K562 (cell line): ENCODE results near the gene GIGYF2. TPM values are rescaled to one million over a fixed set of nuclear protein-coding genes. Genes with fewer than 3 reads are reported as not detected.
A peak's percentile ranks its signal among the peaks of the same experiment; 100 is the strongest.

Experiments
- ATAC-seq: fragments of 200-7000 bp; cut with Tn5 transposase; 3 replicates; pipeline ENCODE4 v1.9.1; 2020; ENCODE audit warnings: moderate library complexity
- BruUV-seq: library from RNA; stranded (reverse); fragments of 400-500 nt; replicated peaks from 2 replicates; lab custom pipeline; 2021; lab: Mats Ljungman, UMichigan
- CTCF ChIA-PET: fragments of 300-600 bp; formaldehyde crosslinking; extraction: SDS; loops from one replicate; lab custom pipeline; 2021; ENCODE audit warnings: low intra/inter-chr PET ratio; lab: Yijun Ruan, JAX
- POLR2A ChIA-PET: fragments of 300-600, 350-650 bp; sonication (Branson Sonifier 250); formaldehyde crosslinking; extraction: SDS; loops from one replicate; lab custom pipeline; 2021; ENCODE audit warnings: antibody characterized with exemption, inconsistent platforms; lab: Yijun Ruan, JAX
- DNase-seq, 4 experiments: peaks; one replicate each; pipeline versions ENCODE4 v3.0.0 to v3.0.0-alpha.2; 2011 to 2018; ENCODE audit warnings: low spot score in 3 of 4, mixed read lengths in 3 of 4; ENCODE audit errors: extremely low read depth in 1 of 4
- FAIRE-seq: peaks from 2 replicates; lab custom pipeline; 2011; peaks lifted over from hg19 to GRCh38; lab: Jason Lieb, UNC
- H2AFZ ChIP-seq: 2 replicates; pipeline ENCODE4 v1.6.0; 2011; ENCODE audit warnings: low read depth, low read length, control low read depth, inconsistent platforms
- H3K27ac ChIP-seq: fragments of 200-600 bp; 3 replicates; pipeline ENCODE4 v1.8.0; 2011; ENCODE audit warnings: low read depth, mild to moderate bottlenecking, control low read depth, inconsistent platforms, low read length, moderate library complexity, mixed read lengths; ENCODE audit errors: extremely low read depth
- H3K27me3 ChIP-seq, 2 experiments: fragments of 300-600 bp in 1 of 2; 2 replicates in 1 of 2; 3 replicates in 1 of 2; pipeline versions ENCODE4 v1.6.0 to v1.8.0; 2011; ENCODE audit warnings: inconsistent platforms in 2 of 2, low read length in 2 of 2, mild to moderate bottlenecking in 1 of 2, mixed read lengths in 1 of 2, moderate library complexity in 1 of 2; ENCODE audit not compliant: control insufficient read depth in 2 of 2, insufficient read depth in 2 of 2
- H3K36me3 ChIP-seq: fragments of 300-600 bp; 3 replicates; pipeline ENCODE4 v1.8.0; 2011; ENCODE audit warnings: mild to moderate bottlenecking, low read length, inconsistent platforms; ENCODE audit not compliant: control insufficient read depth, insufficient read depth
- H3K4me1 ChIP-seq, 2 experiments: fragments of 200-600 bp in 1 of 2; replicated peaks in 1 of 2; 2 replicates in 1 of 2; 3 replicates in 1 of 2; pipeline versions ENCODE4 v1.5.1 to v1.8.0; 2011; ENCODE audit warnings: inconsistent platforms in 2 of 2, low read length in 2 of 2, mild to moderate bottlenecking in 1 of 2, mixed read lengths in 1 of 2, moderate library complexity in 1 of 2; ENCODE audit not compliant: control insufficient read depth in 2 of 2, insufficient read depth in 2 of 2
- H3K4me2 ChIP-seq: 2 replicates; pipeline ENCODE4 v1.6.1; 2011; ENCODE audit warnings: low read length, control low read depth, inconsistent platforms, mixed read lengths; ENCODE audit not compliant: insufficient read depth
- H3K4me3 ChIP-seq: fragments of 200-600 bp; sonication (generic), shearing (Covaris generic); 2 replicates; pipeline ENCODE4 v1.5.1; 2016; ENCODE audit warnings: control low read depth, inconsistent platforms
- H3K79me2 ChIP-seq: fragments of 200-600 bp; 3 replicates; pipeline ENCODE4 v1.8.0; 2011; ENCODE audit warnings: low read length, inconsistent platforms; ENCODE audit not compliant: control insufficient read depth, insufficient read depth
- H3K9ac ChIP-seq, 2 experiments: 2 replicates each; pipeline versions ENCODE4 v1.6.0 to v1.6.1; 2011; ENCODE audit warnings: low read depth in 2 of 2, low read length in 2 of 2, control low read depth in 1 of 2, inconsistent platforms in 1 of 2, mild to moderate bottlenecking in 1 of 2, mixed read lengths in 1 of 2; ENCODE audit not compliant: insufficient read depth in 1 of 2
- H3K9me1 ChIP-seq: one replicate; pipeline ENCODE4 v1.6.0; 2011; ENCODE audit warnings: inconsistent platforms, mild to moderate bottlenecking, low read length, moderate library complexity; ENCODE audit not compliant: control insufficient read depth, insufficient read depth
- H3K9me3 ChIP-seq: replicated peaks from 2 replicates; pipeline ENCODE4 v1.5.1; 2011; ENCODE audit warnings: low read depth, low read length, inconsistent platforms; ENCODE audit not compliant: control insufficient read depth, insufficient read depth
- H4K20me1 ChIP-seq: replicated peaks from 2 replicates; pipeline ENCODE4 v1.6.1; 2011; ENCODE audit warnings: low read length, inconsistent platforms, mixed read lengths; ENCODE audit not compliant: control insufficient read depth, insufficient read depth
- ARID4B ChIP-seq: sonication (generic); formaldehyde crosslinking; IDR thresholded peaks from 2 replicates; pipeline ENCODE4 v1.8.0; 2022; ENCODE audit warnings: mild to moderate bottlenecking, missing genetic modification reagents
- E2F6 ChIP-seq, 2 experiments: IDR thresholded peaks; 2 replicates each; pipeline ENCODE4 v1.6.1; 2011; ENCODE audit warnings: borderline replicate concordance in 1 of 2, control low read depth in 1 of 2, low read depth in 1 of 2, low read length in 1 of 2, mild to moderate bottlenecking in 1 of 2, mixed read lengths in 1 of 2, moderate library complexity in 1 of 2; ENCODE audit not compliant: insufficient read depth in 1 of 2, insufficient read length in 1 of 2, poor library complexity in 1 of 2, severe bottlenecking in 1 of 2; ENCODE audit errors: extremely low read depth in 1 of 2
- IFI16 ChIP-seq: fragments of 250-450 bp; sonication (Bioruptor Pico); IDR thresholded peaks from 2 replicates; pipeline ENCODE4 v2.1.2; 2022; ENCODE audit warnings: mild to moderate bottlenecking, inconsistent platforms
- MNT ChIP-seq, 2 experiments: fragments of 450-650 bp; conservative IDR thresholded peaks; 2 replicates each; pipeline ENCODE4 v1.6.1; 2017; ENCODE audit warnings: mild to moderate bottlenecking in 2 of 2, moderate library complexity in 2 of 2
- TFE3 ChIP-seq: fragments of 450-650 bp; formaldehyde crosslinking; IDR thresholded peaks from 2 replicates; pipeline ENCODE4 v1.4.0; 2020; ENCODE audit warnings: mild to moderate bottlenecking, mixed read lengths
- ZNF592 ChIP-seq: fragments of 450-650 bp; IDR thresholded peaks from 2 replicates; pipeline ENCODE4 v1.6.1; 2017; ENCODE audit warnings: antibody characterized with exemption, mild to moderate bottlenecking
- WGBS: fragments of 100-300 bp; shearing (Covaris generic); methylation state at CpG from one replicate; pipeline ENCODE4 v1.1.6; 2016; ENCODE audit warnings: low coverage, mixed read lengths; ENCODE audit not compliant: insufficient coverage; ENCODE audit errors: missing lambda C conversion rate; 5-methylcytosine and 5-hydroxymethylcytosine counted together
- in situ Hi-C: fragments of 300-500 bp; cut with MboI; formaldehyde crosslinking; loops from 4 replicates; pipeline ENCODE4 v1.15.0; 2018; ENCODE audit warnings: inconsistent platforms, mixed read lengths
- intact Hi-C: fragments of 100-400 bp; cut with micrococcal nuclease; formaldehyde crosslinking; loops from 2 replicates; pipeline ENCODE4 v1.14.2; 2022
- polyA plus RNA-seq, 8 experiments: library from polyadenylated mRNA; depleted of rRNA in 4 of 8; stranded (reverse) in 5 of 8; unstranded in 3 of 8; fragments of >200 nt; fragmentation: Nextera tagmentation in 2 of 8; fragmentation: Illumina TruSeq in 1 of 8; extraction: Ambion mirVana in 2 of 8; extraction: Trizol in 1 of 8; gene quantifications; 2 replicates each; pipeline versions ENCODE4 v1.2.1 to v1.2.3, GENCODE V29; 2011 to 2014; ENCODE audit warnings: inconsistent platforms in 1 of 8, missing spikeins in 1 of 8
- total RNA-seq, 7 experiments: library from RNA; depleted of rRNA in 6 of 7; stranded (reverse); fragments of >200 nt in 6 of 7; fragmentation: Illumina TruSeq in 2 of 7; extraction: Trizol in 2 of 7; gene quantifications; 2 replicates each; pipeline versions ENCODE4 v1.2.1 to v1.2.3, GENCODE V29; 2011 to 2021; ENCODE audit warnings: low replicate concordance in 1 of 7

Gene GIGYF2
- total and polyA plus RNA-seq, 9 of the 15 experiments (the other 6 are each of a cell fraction or from before 2014, with no cell fraction given) = 12.7 to 52.7 (median 34.9) TPM

- ATAC-seq (no peak), FAIRE-seq (peak; percentile 52), DNase-seq (no peak)
- Histone ChIP-seq H2AFZ (no peak overlapping the region), H3K27me3 (no peaks in the 10 kb centered on the region), H3K36me3 (peaks cover 32% of the 10 kb centered on the region), H4K20me1 (0 out of 2 replicates have a peak, but pooled peaks cover 4% of the 10 kb centered on the region), H3K79me2 (peaks cover 65% of the 10 kb centered on the region), H3K9ac (peak overlapping the region; percentile 57 to 92; a peak in 3 of 4 replicates), H3K4me2 (peak overlapping the region; percentile 96), H3K4me3 (peak overlapping the region; percentile 96), H3K4me1 (peaks cover 9 to 14% of the 10 kb centered on the region in 2 experiments), H3K27ac (peak overlapping the region; percentile 88), H3K9me3 (no peaks in the 10 kb centered on the region), H3K9me1 (no peaks in the 10 kb centered on the region)
- intact Hi-C loops (no loop called here), in situ Hi-C loops (no loop called here)
- WGBS = 5% methylated on average over 4 of the region's 4 CpGs
- ChIA-PET CTCF (no interaction called here), POLR2A (interaction anchor here (1.1 kb wide), 2 partner anchors 10 to 28 kb away, joined by 3 to 5 read pairs; no protein-coding TSS in a partner anchor)
- BruUV-seq = TSS peak; percentile 51
- TF ChIP-seq MNT (conservative IDR thresholded peaks at IDR 0.05) = peak in 1 of 2 experiments; percentile 50; a peak in 2 of 4 replicates
- no peak for TF ChIP-seq ARID4B
- peak; percentile 54 for TF ChIP-seq TFE3 (CRISPR knock-in tag)
- TF ChIP-seq IFI16 (CRISPR knock-in tag) = no peak
- TF ChIP-seq E2F6 (IDR thresholded peaks at IDR 0.05; ENCODE audit: borderline replicate concordance in 1 of 2, extremely low read depth in 1 of 2, insufficient read depth in 1 of 2, insufficient read length in 1 of 2, low read depth in 1 of 2, low read length in 1 of 2, poor library complexity in 1 of 2, severe bottlenecking in 1 of 2) = peak in 1 of 2 experiments; percentile 38
- TF ChIP-seq ZNF592 = 0 out of 2 replicates have a peak, but pooled peaks have one; percentile 19
Observed at GRCh38 chr2:232698556-232699091, 1.5 kb downstream of the GIGYF2 start.
